K562 (cell line): Measurements from ENCODE around the gene RMI1. TPM values are rescaled to one million over a fixed set of nuclear protein-coding genes. Genes with fewer than 3 reads are reported as not detected.

ENCODE experiments used
- CHCHD3 ChIP-seq: fragments of 250-450 bp; sonication (Bioruptor Pico); IDR thresholded peaks from 2 replicates; pipeline ENCODE4 v2.1.2; 2022; ENCODE audit warnings: mild to moderate bottlenecking
- CXXC5 ChIP-seq: fragments of 250-450 bp; sonication (Bioruptor Pico); IDR thresholded peaks from 2 replicates; pipeline ENCODE4 v1.8.0; 2022; ENCODE audit warnings: inconsistent platforms, mild to moderate bottlenecking, moderate library complexity
- ELF2 ChIP-seq: fragments of 250-450 bp; sonication (Bioruptor Pico); IDR thresholded peaks from 2 replicates; pipeline ENCODE4 v1.5.0; 2021; ENCODE audit warnings: mild to moderate bottlenecking
- GABPB1 ChIP-seq: sonication (generic); formaldehyde crosslinking; IDR thresholded peaks from 2 replicates; pipeline ENCODE4 v1.8.0; 2022; ENCODE audit warnings: mild to moderate bottlenecking, missing genetic modification reagents
- HNRNPK ChIP-seq: fragments of 200-400 bp; formaldehyde crosslinking; IDR thresholded peaks from one replicate; pipeline ENCODE4 v1.6.1; 2018; ENCODE audit warnings: mild to moderate bottlenecking, low read depth, low read length; ENCODE audit not compliant: poor library complexity, severe bottlenecking
- KAT8 ChIP-seq: fragments of 450-650 bp; IDR thresholded peaks from 2 replicates; pipeline ENCODE4 v1.6.1; 2016; ENCODE audit warnings: low read depth, mild to moderate bottlenecking
- NFE2 ChIP-seq: IDR thresholded peaks from 2 replicates; pipeline ENCODE4 v1.6.1; 2014; ENCODE audit warnings: antibody characterized with exemption, low read depth
- NUFIP1 ChIP-seq: fragments of 450-650 bp; IDR thresholded peaks from 2 replicates; pipeline ENCODE4 v1.6.1; 2018; ENCODE audit not compliant: partially characterized antibody
- OTX1 ChIP-seq: fragments of 450-650 bp; formaldehyde crosslinking; IDR thresholded peaks from 2 replicates; pipeline ENCODE4 v1.4.0; 2022; ENCODE audit warnings: mild to moderate bottlenecking
- POLR2B ChIP-seq: fragments of 450-650 bp; IDR thresholded peaks from 2 replicates; pipeline ENCODE4 v1.6.1; 2018; ENCODE audit warnings: low read depth; ENCODE audit not compliant: partially characterized antibody
- TOE1 ChIP-seq, 2 experiments: fragments of 450-650 bp in 1 of 2; sonication (generic) in 1 of 2; formaldehyde crosslinking in 1 of 2; IDR thresholded peaks; 2 replicates each; pipeline versions ENCODE4 v1.7.1 to v1.8.0; 2016 to 2022; ENCODE audit warnings: borderline replicate concordance in 2 of 2, mild to moderate bottlenecking in 2 of 2, antibody characterized with exemption in 1 of 2, inconsistent platforms in 1 of 2, low read depth in 1 of 2, missing genetic modification reagents in 1 of 2, moderate library complexity in 1 of 2
- TRIM24 ChIP-seq, 2 experiments: fragments of 450-650 bp; IDR thresholded peaks; 2 replicates each; pipeline ENCODE4 v1.6.1; 2016
- ZC3H4 ChIP-seq: sonication (generic); formaldehyde crosslinking; IDR thresholded peaks from 2 replicates; pipeline ENCODE4 v1.9.0; 2021; ENCODE audit warnings: missing genetic modification reagents, borderline replicate concordance
- ZNF23 ChIP-seq: fragments of 250-450 bp; sonication (Bioruptor Pico); IDR thresholded peaks from 2 replicates; pipeline ENCODE4 v1.4.0; 2020; ENCODE audit warnings: mild to moderate bottlenecking
- ZNF668 ChIP-seq: fragments of 250-450 bp; sonication (Bioruptor Pico); IDR thresholded peaks from 2 replicates; pipeline ENCODE4 v1.8.0; 2022; ENCODE audit warnings: mild to moderate bottlenecking, inconsistent platforms
- polyA plus RNA-seq, 8 experiments: library from polyadenylated mRNA; depleted of rRNA in 4 of 8; stranded (reverse) in 5 of 8; unstranded in 3 of 8; fragments of >200 nt; fragmentation: Nextera tagmentation in 2 of 8; fragmentation: Illumina TruSeq in 1 of 8; extraction: Ambion mirVana in 2 of 8; extraction: Trizol in 1 of 8; gene quantifications; 2 replicates each; pipeline versions ENCODE4 v1.2.1 to v1.2.3, GENCODE V29; 2011 to 2014; ENCODE audit warnings: inconsistent platforms in 1 of 8, missing spikeins in 1 of 8
- total RNA-seq, 7 experiments: library from RNA; depleted of rRNA in 6 of 7; stranded (reverse); fragments of >200 nt in 6 of 7; fragmentation: Illumina TruSeq in 2 of 7; extraction: Trizol in 2 of 7; gene quantifications; 2 replicates each; pipeline versions ENCODE4 v1.2.1 to v1.2.3, GENCODE V29; 2011 to 2021; ENCODE audit warnings: low replicate concordance in 1 of 7
- TF ChIP-seq, protein P1 (sequence below), 2 experiments: IDR thresholded peaks; 2 replicates each; pipeline ENCODE4 v1.6.1; 2012; ENCODE audit warnings: improper control_type of control experiment in 2 of 2, low read depth in 2 of 2, low read length in 2 of 2, borderline replicate concordance in 1 of 2
- TF ChIP-seq, protein P2 (sequence below): fragments of 450-650 bp; IDR thresholded peaks from 2 replicates; pipeline ENCODE4 v1.6.1; 2016; ENCODE audit warnings: mild to moderate bottlenecking
- TF ChIP-seq, protein P3 (sequence below): sonication (generic); formaldehyde crosslinking; IDR thresholded peaks from 2 replicates; pipeline ENCODE4 v1.8.1; 2023; ENCODE audit warnings: mild to moderate bottlenecking, missing genetic modification reagents
- TF ChIP-seq, protein P4 (sequence below): fragments of 450-650 bp; IDR thresholded peaks from one replicate; pipeline ENCODE4 v1.6.1; 2018; ENCODE audit warnings: mild to moderate bottlenecking, moderate library complexity; ENCODE audit not compliant: partially characterized antibody

RMI1 gene
- total and polyA plus RNA-seq, 9 of the 15 experiments (the other 6 are each of a cell fraction or from before 2014, with no cell fraction given) = 3.0 to 17.4 (median 10.6) TPM

DNA sequence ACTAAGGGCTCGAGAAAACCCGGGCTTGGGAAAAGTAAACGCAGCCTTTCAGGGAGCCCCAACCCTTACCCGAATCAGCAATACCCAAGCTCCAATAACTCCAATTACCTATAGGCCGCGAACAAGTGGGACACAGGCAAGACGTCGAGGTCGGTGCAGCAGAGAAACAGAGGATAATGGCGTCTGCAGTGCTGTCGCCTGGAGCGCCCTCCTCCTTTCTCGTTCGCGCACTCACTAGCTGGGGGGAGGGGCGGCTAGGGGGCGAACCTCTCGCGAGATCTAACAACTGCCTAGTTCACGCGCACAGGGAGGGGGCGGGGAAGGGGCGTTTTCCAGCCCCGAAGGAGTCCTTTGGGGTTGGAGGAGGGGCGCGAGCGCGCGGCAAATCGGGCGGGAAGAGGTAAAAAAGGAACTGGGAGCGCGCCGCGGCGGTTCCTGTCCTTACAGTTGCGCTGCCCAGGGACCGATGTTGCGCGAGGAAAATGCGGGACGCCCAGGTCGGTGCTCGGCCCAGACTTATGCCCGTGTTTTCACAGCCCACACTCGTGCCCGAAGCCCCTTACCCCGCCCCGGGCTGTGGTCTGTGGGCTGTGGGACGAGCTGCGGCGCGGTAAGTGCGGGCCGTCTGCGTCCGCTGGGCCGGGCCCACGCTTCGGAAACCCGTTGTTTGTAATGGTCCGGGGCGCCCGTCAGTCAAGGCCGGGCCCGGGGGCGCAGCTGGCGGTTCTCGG, at the start of gene RMI1 (continued):
- TF ChIP-seq, protein P1, sequence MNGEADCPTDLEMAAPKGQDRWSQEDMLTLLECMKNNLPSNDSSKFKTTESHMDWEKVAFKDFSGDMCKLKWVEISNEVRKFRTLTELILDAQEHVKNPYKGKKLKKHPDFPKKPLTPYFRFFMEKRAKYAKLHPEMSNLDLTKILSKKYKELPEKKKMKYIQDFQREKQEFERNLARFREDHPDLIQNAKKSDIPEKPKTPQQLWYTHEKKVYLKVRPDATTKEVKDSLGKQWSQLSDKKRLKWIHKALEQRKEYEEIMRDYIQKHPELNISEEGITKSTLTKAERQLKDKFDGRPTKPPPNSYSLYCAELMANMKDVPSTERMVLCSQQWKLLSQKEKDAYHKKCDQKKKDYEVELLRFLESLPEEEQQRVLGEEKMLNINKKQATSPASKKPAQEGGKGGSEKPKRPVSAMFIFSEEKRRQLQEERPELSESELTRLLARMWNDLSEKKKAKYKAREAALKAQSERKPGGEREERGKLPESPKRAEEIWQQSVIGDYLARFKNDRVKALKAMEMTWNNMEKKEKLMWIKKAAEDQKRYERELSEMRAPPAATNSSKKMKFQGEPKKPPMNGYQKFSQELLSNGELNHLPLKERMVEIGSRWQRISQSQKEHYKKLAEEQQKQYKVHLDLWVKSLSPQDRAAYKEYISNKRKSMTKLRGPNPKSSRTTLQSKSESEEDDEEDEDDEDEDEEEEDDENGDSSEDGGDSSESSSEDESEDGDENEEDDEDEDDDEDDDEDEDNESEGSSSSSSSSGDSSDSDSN (IDR thresholded peaks at IDR 0.05; ENCODE audit: borderline replicate concordance in 1 of 2, low read depth in 2 of 2, low read length in 2 of 2) = no peak
- TF ChIP-seq ZC3H4 (CRISPR knock-in tag) (0 out of 2 replicates have a peak, but pooled peaks have one; percentile 28), TRIM24 (IDR thresholded peaks at IDR 0.05) (peak; percentile 41; a peak in 2 of 4 replicates), HNRNPK (no peak), NUFIP1 (no peak), POLR2B (peak; percentile 89), TOE1 (IDR thresholded peaks at IDR 0.05; ENCODE audit: borderline replicate concordance) (0 out of 2 replicates have a peak, but pooled peaks have one; percentile 32), TOE1 (CRISPR knock-in tag; IDR thresholded peaks at IDR 0.05; ENCODE audit: borderline replicate concordance, low read depth) (no peak), CHCHD3 (CRISPR knock-in tag) (no peak), ZNF23 (CRISPR knock-in tag) (no peak), OTX1 (CRISPR knock-in tag) (no peak), CXXC5 (CRISPR knock-in tag) (peak; percentile 69; the same call in 1 of the 2 replicates), ELF2 (no peak), ZNF668 (CRISPR knock-in tag) (no peak), GABPB1 (peak; percentile 26; the same call in 1 of the 2 replicates), NFE2 (peak; percentile 11; the same call in 1 of the 2 replicates), KAT8 (no peak)
- TF ChIP-seq, protein P2, sequence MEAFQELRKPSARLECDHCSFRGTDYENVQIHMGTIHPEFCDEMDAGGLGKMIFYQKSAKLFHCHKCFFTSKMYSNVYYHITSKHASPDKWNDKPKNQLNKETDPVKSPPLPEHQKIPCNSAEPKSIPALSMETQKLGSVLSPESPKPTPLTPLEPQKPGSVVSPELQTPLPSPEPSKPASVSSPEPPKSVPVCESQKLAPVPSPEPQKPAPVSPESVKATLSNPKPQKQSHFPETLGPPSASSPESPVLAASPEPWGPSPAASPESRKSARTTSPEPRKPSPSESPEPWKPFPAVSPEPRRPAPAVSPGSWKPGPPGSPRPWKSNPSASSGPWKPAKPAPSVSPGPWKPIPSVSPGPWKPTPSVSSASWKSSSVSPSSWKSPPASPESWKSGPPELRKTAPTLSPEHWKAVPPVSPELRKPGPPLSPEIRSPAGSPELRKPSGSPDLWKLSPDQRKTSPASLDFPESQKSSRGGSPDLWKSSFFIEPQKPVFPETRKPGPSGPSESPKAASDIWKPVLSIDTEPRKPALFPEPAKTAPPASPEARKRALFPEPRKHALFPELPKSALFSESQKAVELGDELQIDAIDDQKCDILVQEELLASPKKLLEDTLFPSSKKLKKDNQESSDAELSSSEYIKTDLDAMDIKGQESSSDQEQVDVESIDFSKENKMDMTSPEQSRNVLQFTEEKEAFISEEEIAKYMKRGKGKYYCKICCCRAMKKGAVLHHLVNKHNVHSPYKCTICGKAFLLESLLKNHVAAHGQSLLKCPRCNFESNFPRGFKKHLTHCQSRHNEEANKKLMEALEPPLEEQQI = 0 out of 2 replicates have a peak, but pooled peaks have one; percentile 33
- TF ChIP-seq, protein P3, sequence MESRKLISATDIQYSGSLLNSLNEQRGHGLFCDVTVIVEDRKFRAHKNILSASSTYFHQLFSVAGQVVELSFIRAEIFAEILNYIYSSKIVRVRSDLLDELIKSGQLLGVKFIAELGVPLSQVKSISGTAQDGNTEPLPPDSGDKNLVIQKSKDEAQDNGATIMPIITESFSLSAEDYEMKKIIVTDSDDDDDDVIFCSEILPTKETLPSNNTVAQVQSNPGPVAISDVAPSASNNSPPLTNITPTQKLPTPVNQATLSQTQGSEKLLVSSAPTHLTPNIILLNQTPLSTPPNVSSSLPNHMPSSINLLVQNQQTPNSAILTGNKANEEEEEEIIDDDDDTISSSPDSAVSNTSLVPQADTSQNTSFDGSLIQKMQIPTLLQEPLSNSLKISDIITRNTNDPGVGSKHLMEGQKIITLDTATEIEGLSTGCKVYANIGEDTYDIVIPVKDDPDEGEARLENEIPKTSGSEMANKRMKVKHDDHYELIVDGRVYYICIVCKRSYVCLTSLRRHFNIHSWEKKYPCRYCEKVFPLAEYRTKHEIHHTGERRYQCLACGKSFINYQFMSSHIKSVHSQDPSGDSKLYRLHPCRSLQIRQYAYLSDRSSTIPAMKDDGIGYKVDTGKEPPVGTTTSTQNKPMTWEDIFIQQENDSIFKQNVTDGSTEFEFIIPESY = peak; percentile 13; the same call in 1 of the 2 replicates
- TF ChIP-seq, protein P4, sequence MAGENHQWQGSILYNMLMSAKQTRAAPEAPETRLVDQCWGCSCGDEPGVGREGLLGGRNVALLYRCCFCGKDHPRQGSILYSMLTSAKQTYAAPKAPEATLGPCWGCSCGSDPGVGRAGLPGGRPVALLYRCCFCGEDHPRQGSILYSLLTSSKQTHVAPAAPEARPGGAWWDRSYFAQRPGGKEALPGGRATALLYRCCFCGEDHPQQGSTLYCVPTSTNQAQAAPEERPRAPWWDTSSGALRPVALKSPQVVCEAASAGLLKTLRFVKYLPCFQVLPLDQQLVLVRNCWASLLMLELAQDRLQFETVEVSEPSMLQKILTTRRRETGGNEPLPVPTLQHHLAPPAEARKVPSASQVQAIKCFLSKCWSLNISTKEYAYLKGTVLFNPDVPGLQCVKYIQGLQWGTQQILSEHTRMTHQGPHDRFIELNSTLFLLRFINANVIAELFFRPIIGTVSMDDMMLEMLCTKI = no peak
